Muscle of arm (tissue), 12 donors: ENCODE measurements around the gene UQCC2. TPM values are rescaled to one million over a fixed set of nuclear protein-coding genes. Genes with fewer than 3 reads are reported as not detected.

Source experiments
- DNase-seq: peaks from one replicate; pipeline ENCODE4 v3.0.0-alpha.2; 2013
- polyA plus RNA-seq, 12 donors: library from polyadenylated mRNA; unstranded; fragments of 120-200 nt; gene quantifications; one replicate each; pipeline ENCODE4 v1.2.1, GENCODE V29; 2013; ENCODE audit not compliant: insufficient read length in 12 of 12

Gene UQCC2
- polyA plus RNA-seq, 12 donors: 40.5 to 90.5 (median 67.4) TPM; not detected in 1

DNA sequence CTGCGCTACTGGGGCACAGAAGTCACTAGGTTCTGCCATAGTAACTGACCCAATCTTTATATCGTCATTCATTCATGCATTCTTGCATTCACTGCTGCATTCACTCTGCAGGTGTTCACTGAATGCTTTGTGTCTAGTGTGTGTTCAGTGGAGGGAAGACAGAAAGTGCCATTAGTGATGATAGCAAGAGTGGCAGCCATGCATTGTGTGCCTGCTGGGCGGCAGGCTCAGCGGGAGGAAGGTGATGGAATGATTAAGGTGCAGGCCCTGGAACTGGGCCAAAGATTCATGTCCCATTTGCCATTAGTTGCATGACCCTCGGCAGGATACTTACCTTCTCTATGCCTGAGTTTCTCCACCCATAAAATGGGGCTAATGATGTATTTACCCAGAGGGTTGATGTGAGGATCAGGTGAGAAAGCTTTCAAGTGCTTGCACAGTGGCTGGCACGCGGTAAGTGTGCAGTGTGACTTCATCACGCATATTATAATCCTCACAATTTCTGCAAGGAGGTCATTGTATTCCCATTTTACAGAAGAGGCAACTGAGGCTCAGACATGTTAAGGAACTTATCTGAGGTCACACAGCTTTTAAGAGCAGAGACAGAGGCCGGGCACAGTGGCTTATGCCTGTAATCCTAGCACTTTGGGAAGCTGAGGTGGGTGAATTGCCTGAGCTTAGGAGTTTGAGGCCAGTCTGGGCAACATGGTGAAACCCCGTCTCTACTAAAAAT, 50.2 kb downstream of the UQCC2 start:
- no peak for DNase-seq

DNA sequence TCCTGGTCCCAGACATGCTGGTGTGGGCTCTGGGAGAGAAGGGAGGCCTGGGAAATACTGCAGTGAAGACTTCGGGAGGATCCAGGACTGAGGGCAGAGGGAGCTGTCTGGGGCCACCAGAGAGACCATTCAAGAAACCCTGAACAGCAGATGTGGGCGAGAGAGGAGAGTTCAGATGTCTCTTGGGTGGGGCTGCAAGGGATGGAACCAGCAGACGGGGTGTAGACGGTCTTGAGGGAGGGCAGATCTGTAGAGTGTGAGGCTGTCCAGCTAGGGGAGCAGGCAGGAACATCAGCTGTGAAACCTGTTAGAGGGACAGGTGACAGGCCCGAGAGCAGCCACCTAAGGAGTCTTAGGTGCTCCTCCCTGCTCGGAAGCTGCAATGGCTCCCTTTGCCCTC, 51.5 kb downstream of the UQCC2 start:
- DNase-seq: no peak

DNA sequence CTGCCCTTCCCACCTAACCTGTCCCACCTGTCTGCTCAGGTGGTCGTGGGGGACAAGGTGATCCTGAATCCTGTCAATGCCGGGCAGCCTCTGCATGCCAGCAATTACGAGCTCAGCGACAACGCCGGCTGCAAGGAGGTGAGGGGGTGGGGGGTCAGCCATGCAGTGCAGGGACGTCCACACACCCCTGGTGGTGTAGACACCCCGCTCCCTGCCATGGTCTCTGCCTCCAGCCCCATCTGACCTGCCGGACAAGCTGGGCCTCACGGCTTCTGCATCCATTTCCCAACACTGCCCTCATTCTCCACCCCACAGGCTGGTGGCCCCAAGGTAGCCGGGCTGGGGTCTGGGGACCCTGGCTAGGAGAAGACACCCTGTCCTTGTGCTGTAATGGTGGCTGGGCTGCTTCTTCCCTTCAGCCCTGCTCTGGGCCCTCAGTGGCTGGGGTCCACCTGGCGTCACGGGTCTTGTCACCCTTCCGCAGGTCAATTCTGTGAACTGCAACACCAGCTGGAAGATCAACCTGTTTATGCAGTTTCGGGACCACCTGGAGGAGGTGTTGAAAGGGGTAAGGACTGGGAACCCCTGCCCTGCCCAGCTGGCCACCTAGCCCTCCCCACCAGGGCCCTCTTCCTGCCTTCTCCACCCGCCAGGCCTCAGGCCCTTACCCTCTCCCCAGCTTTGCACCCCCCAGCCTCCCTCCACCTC, 52.4 kb downstream of the UQCC2 start:
- DNase-seq: no peak

DNA sequence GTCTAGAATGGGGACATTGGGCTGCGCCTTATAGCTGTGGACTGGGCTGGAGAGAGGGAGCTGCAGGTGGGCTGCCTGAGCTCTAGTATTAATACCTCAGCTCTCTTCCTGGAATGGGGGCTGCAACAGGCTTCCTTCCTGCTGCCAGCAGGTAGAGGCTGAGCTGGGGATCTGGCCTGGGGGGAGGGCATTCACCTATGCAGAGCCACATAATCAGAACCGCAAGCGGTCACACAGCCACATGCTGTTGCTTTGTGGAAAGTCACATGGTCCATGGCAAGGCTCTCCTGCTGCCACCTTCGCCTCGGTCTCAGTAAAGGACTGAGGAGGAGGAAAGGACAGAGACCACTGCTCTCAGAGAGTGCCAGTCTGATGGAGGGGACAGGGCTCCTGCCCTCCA, 54.7 kb downstream of the UQCC2 start:
- no peak for DNase-seq

DNA sequence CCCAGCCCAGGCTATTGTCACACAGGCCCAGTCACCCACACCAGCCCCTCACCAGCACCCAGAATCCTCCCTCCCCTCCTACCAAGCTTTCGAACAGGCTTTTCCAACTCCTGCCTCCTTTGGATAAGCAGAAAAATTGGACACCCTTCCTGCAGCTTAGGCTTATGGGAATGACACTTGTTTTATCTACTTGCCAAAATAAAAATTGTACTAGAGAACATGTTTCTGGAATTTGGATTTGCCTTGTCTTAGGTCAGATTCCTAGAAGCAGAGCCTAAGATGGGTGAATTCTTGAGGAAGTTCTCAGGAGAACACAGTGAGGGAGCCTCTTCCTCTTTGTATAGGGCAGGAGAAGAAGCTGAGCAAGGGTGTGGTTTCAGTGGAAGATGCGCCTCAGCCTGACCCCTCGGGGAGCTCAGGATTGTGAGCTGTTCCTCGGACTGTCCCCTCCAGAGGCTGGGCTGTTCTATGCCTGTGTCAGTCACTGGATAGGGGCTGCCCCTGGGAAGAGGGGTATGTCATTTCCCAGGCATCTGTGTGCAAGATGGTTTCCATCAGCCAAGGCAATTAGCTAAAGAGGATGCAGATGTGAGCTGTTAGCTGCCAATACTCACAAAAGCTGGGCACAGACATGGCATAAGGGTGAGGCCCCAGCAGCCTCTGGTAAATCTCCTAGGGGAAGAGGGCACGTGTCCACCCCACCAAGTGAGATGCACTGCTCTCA, 56.5 kb downstream of the UQCC2 start:
- peak; percentile 19 for DNase-seq

DNA sequence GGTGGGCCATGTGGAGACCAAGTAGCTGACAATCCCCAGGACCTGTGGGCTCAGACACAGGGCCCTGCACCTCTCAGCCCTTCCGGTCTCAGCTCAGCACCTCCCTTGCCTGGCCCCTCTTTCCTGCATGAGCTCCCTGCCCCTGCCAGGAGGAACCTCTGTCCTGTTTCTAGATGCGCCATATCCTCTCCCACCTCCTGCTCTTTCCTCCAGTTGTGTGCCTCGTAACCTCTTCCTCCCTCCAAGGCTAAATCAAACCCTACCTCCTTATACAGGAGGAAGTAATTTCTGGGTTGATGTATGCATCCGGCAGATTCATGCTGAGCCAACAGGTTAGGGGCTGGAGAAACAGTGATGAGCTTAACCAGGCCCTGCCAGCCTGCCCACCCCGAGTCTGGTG, 59.5 kb downstream of the UQCC2 start:
- no peak for DNase-seq

DNA sequence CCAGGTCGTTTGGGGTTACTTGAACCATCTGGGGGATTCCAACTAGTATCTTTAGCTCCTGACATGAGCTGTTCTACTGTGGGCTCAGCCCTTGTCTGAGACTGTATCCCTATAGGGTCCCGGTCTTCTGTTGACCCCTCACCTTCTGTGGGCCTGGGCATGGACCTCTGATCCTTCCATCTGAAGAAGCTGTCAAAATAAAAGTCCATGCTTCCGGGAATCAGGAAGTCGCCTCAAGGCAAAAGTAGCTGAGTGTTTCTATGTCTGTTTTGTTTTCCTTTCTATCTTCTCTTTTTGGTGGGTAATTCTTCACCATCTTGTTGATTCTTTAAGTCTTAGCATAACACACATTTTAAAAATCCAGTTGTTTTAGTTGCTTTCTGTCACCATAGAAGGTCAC, 60.1 kb downstream of the UQCC2 start:
- no peak for DNase-seq

Other genes starting within 250 kb of the UQCC2 start
- gene BAK1, start 131.4 kb downstream of the UQCC2 start, polyA plus RNA-seq: 10 to 100 TPM in 10 of 12 donors, 1 to 10 TPM in 1, not detected in 1; 9.9 to 26.6 (median 17.7) TPM
- gene ITPR3, start 90.4 kb downstream of the UQCC2 start, polyA plus RNA-seq: 10 to 100 TPM in 4 of 12 donors, 1 to 10 TPM in 7, not detected in 1; 5.0 to 30.4 (median 7.5) TPM
- gene IP6K3, start 35.2 kb upstream of the UQCC2 start, polyA plus RNA-seq: 10 to 100 TPM in 10 of 12 donors, 1 to 10 TPM in 1, not detected in 1; 9.8 to 41.2 (median 23.2) TPM
- gene LEMD2, start 77.4 kb upstream of the UQCC2 start, polyA plus RNA-seq: 10 to 100 TPM in 11 of 12 donors, not detected in 1; 34.3 to 70.2 (median 40.5) TPM
- not detected for gene MLN, start 92.3 kb upstream of the UQCC2 start, polyA plus RNA-seq